HepG2 (cell line): Measurements from ENCODE around the gene GRIK1. TPM values are rescaled to one million over a fixed set of nuclear protein-coding genes. Genes with fewer than 3 reads are reported as not detected.

Source experiments
- ATAC-seq: fragments of 200-7000 bp; cut with Tn5 transposase; 3 replicates; pipeline ENCODE4 v1.9.1; 2020; ENCODE audit warnings: mild to moderate bottlenecking, moderate library complexity
- BruUV-seq: library from RNA; stranded (reverse); fragments of 400-500 nt; replicated peaks from 2 replicates; lab custom pipeline; 2021; lab: Mats Ljungman, UMichigan
- CTCF ChIA-PET: fragments of 300-600 bp; formaldehyde crosslinking; extraction: SDS; loops from one replicate; lab custom pipeline; 2021; ENCODE audit warnings: low total read pairs, inconsistent platforms, low intra/inter-chr PET ratio; lab: Yijun Ruan, JAX
- POLR2A ChIA-PET: fragments of 350-600 bp; sonication (Branson Sonifier 250); formaldehyde crosslinking; loops from one replicate; lab custom pipeline; 2020; ENCODE audit warnings: antibody characterized with exemption, inconsistent platforms; lab: Yijun Ruan, JAX
- DNase-seq: peaks from one replicate; pipeline ENCODE4 v3.0.0-alpha.2; 2015; ENCODE audit warnings: low spot score
- FAIRE-seq: peaks from 3 replicates; lab custom pipeline; 2011; peaks lifted over from hg19 to GRCh38; lab: Jason Lieb, UNC
- H2AFZ ChIP-seq: one replicate; pipeline ENCODE4 v1.6.1; 2011; ENCODE audit warnings: low read length, inconsistent platforms
- H3K27ac ChIP-seq: fragments of 300-600 bp; 3 replicates; pipeline ENCODE4 v1.8.0; 2011; ENCODE audit warnings: mixed run types, mild to moderate bottlenecking, mixed read lengths, low read length, inconsistent platforms; ENCODE audit not compliant: insufficient read depth; ENCODE audit errors: extremely low read length
- H3K27me3 ChIP-seq, 2 experiments: fragments of 200-600 bp in 1 of 2; 2 replicates in 1 of 2; 3 replicates in 1 of 2; pipeline versions ENCODE4 v1.6.0 to v1.8.0; 2011; ENCODE audit warnings: low read length in 2 of 2, mild to moderate bottlenecking in 2 of 2, moderate library complexity in 2 of 2, inconsistent platforms in 1 of 2; ENCODE audit not compliant: insufficient read depth in 2 of 2, control insufficient read depth in 1 of 2
- H3K36me3 ChIP-seq, 2 experiments: fragments of 200-600 bp in 1 of 2; replicated peaks in 1 of 2; 2 replicates in 1 of 2; 3 replicates in 1 of 2; pipeline versions ENCODE4 v1.5.1 to v1.8.0; 2011; ENCODE audit warnings: low read length in 2 of 2, inconsistent platforms in 1 of 2; ENCODE audit not compliant: insufficient read depth in 2 of 2, control insufficient read depth in 1 of 2
- H3K4me1 ChIP-seq: 2 replicates; pipeline ENCODE4 v1.5.1; 2012; ENCODE audit warnings: low read length, inconsistent platforms; ENCODE audit not compliant: insufficient read depth
- H3K4me2 ChIP-seq: 2 replicates; pipeline ENCODE4 v1.6.0; 2011; ENCODE audit warnings: low read depth, low read length, inconsistent platforms
- H3K4me3 ChIP-seq, 3 experiments: fragments of 200-600 bp in 1 of 3; sonication (generic), shearing (Covaris generic) in 1 of 3; replicated peaks in 1 of 3; 2 replicates each; pipeline ENCODE4 v1.5.1; 2011 to 2016; ENCODE audit warnings: low read length in 3 of 3, inconsistent platforms in 2 of 3, low read depth in 2 of 3, mild to moderate bottlenecking in 2 of 3, control low read depth in 1 of 3, mixed read lengths in 1 of 3; ENCODE audit not compliant: insufficient read depth in 1 of 3
- H3K79me2 ChIP-seq: one replicate; pipeline ENCODE4 v1.6.1; 2011; ENCODE audit warnings: low read length, inconsistent platforms; ENCODE audit not compliant: insufficient read depth
- H3K9ac ChIP-seq: 2 replicates; pipeline ENCODE4 v1.6.0; 2011; ENCODE audit warnings: mild to moderate bottlenecking, low read depth, low read length, inconsistent platforms; ENCODE audit not compliant: insufficient read depth
- H3K9me3 ChIP-seq: 2 replicates; pipeline ENCODE4 v1.5.1; 2012; ENCODE audit warnings: mild to moderate bottlenecking, low read length
- H4K20me1 ChIP-seq: 2 replicates; pipeline ENCODE4 v1.6.0; 2011; ENCODE audit warnings: inconsistent platforms, mild to moderate bottlenecking, low read length, moderate library complexity; ENCODE audit not compliant: insufficient read depth
- HNRNPH1 ChIP-seq: fragments of 200-400 bp; formaldehyde crosslinking; optimal IDR thresholded peaks from 2 replicates; pipeline ENCODE3; 2017; ENCODE audit warnings: mild to moderate bottlenecking, low read depth, low read length
- HNRNPUL1 ChIP-seq: fragments of 200-400 bp; formaldehyde crosslinking; IDR thresholded peaks from 2 replicates; pipeline ENCODE4 v1.6.1; 2017; ENCODE audit warnings: low read depth, mild to moderate bottlenecking, low read length, moderate library complexity
- MLLT10 ChIP-seq: sonication (generic); formaldehyde crosslinking; IDR thresholded peaks from 2 replicates; pipeline ENCODE4 v1.4.0; 2020; ENCODE audit warnings: missing genetic modification reagents
- PAX8 ChIP-seq: sonication (generic); formaldehyde crosslinking; IDR thresholded peaks from 2 replicates; pipeline ENCODE4 v1.8.0; 2022; ENCODE audit warnings: mild to moderate bottlenecking, missing genetic modification reagents, borderline replicate concordance
- SETDB1 ChIP-seq: sonication (generic); formaldehyde crosslinking; IDR thresholded peaks from 2 replicates; pipeline ENCODE4 v1.5.1; 2020; ENCODE audit warnings: missing genetic modification reagents, mild to moderate bottlenecking, borderline replicate concordance
- SP4 ChIP-seq: sonication (generic); formaldehyde crosslinking; IDR thresholded peaks from 2 replicates; pipeline ENCODE4 v1.8.1; 2023; ENCODE audit warnings: mild to moderate bottlenecking, missing genetic modification reagents
- ZBTB3 ChIP-seq: sonication (generic); formaldehyde crosslinking; IDR thresholded peaks from 2 replicates; pipeline ENCODE4 v1.4.0; 2020; ENCODE audit warnings: low read depth, mild to moderate bottlenecking, moderate library complexity, missing genetic modification reagents, borderline replicate concordance
- ZMYM4 ChIP-seq: sonication (generic); formaldehyde crosslinking; IDR thresholded peaks from 2 replicates; pipeline ENCODE4 v1.8.1; 2023; ENCODE audit warnings: mild to moderate bottlenecking, missing genetic modification reagents
- ZNF503 ChIP-seq: sonication (generic); formaldehyde crosslinking; IDR thresholded peaks from 2 replicates; pipeline ENCODE4 v1.4.0; 2020; ENCODE audit warnings: missing genetic modification reagents
- ZNF546 ChIP-seq: sonication (generic); formaldehyde crosslinking; conservative IDR thresholded peaks from 2 replicates; pipeline ENCODE4 v1.8.1; 2023; ENCODE audit warnings: mild to moderate bottlenecking, missing genetic modification reagents
- ZNF549 ChIP-seq: sonication (generic); formaldehyde crosslinking; IDR thresholded peaks from 2 replicates; pipeline ENCODE4 v1.5.0; 2020; ENCODE audit warnings: missing genetic modification reagents
- ZNF557 ChIP-seq: sonication (generic); formaldehyde crosslinking; IDR thresholded peaks from 2 replicates; pipeline ENCODE4 v1.4.0; 2020; ENCODE audit warnings: missing genetic modification reagents
- ZXDC ChIP-seq: sonication (generic); formaldehyde crosslinking; IDR thresholded peaks from 2 replicates; pipeline ENCODE4 v1.5.0; 2020; ENCODE audit warnings: mild to moderate bottlenecking, missing genetic modification reagents
- WGBS: methylation state at CpG from one replicate; pipeline ENCODE4 v1.1.6; 2017; ENCODE audit warnings: low lambda C conversion rate; 5-methylcytosine and 5-hydroxymethylcytosine counted together
- in situ Hi-C: cut with HindIII; loops from 2 replicates; pipeline ENCODE4 v1.10.0; 2017; ENCODE audit warnings: low pct_unique_long_range_greater_than_20kb; ENCODE audit not compliant: extremely low pct_ligation_motif_present
- intact Hi-C: fragments of 100-400 bp; cut with micrococcal nuclease; formaldehyde crosslinking; loops from one replicate; pipeline ENCODE4 v1.10.0; 2022; ENCODE audit not compliant: unreplicated experiment
- polyA plus RNA-seq, 8 experiments: library from polyadenylated mRNA; depleted of rRNA in 3 of 8; stranded (reverse) in 7 of 8; unstranded in 1 of 8; fragments of >200 nt; fragmentation: Illumina TruSeq in 4 of 8; extraction: Trizol in 4 of 8; gene quantifications; 2 replicates each; pipeline versions ENCODE4 v1.2.1 to v1.2.3, GENCODE V29; 2011 to 2016; ENCODE audit warnings: low read depth in 4 of 8, missing spikeins in 1 of 8, mixed read lengths in 1 of 8; ENCODE audit not compliant: insufficient read depth in 1 of 8
- total RNA-seq, 5 experiments: library from RNA; depleted of rRNA; stranded (reverse); fragments of >200 nt; fragmentation: Illumina TruSeq; extraction: Trizol; gene quantifications; 2 replicates each; pipeline ENCODE4 v1.2.3, GENCODE V29; 2016; ENCODE audit warnings: low read depth in 1 of 5

Gene GRIK1
- total and polyA plus RNA-seq, 2 of the 13 experiments (the other 11 are each of a cell fraction or from before 2014, with no cell fraction given) = not detected

GRCh38 chr21:29843804-29844203, 96.0 kb downstream of the GRIK1 start:
- Histone ChIP-seq H3K4me1 (no peaks in the 10 kb centered on the region), H3K9me3 (no peaks in the 10 kb centered on the region), H3K9ac (no peak overlapping the region), H3K4me3 (no peak overlapping the region), H4K20me1 (no peaks in the 10 kb centered on the region), H3K27ac (no peak overlapping the region), H2AFZ (no peak overlapping the region), H3K4me2 (no peak overlapping the region), H3K27me3 (no peaks in the 10 kb centered on the region), H3K79me2 (no peaks in the 10 kb centered on the region), H3K36me3 (no peaks in the 10 kb centered on the region)
- ATAC-seq (no peak), DNase-seq (no peak), FAIRE-seq (no peak)
- CTCF ChIA-PET = no interaction called here
- 67% methylated on average over 3 of the region's 3 CpGs for WGBS
- TF ChIP-seq ZNF557 (CRISPR knock-in tag) (no peak), SP4 (CRISPR knock-in tag) (no peak)
- no TSS peak for BruUV-seq
- intact Hi-C loops = loop anchor here (10.0 kb wide), 1 partner anchor 469 kb away; no protein-coding TSS in a partner anchor
- in situ Hi-C loops = loop anchor here (25.0 kb wide), 1 partner anchor 757 kb away; no protein-coding TSS in a partner anchor
- POLR2A ChIA-PET = no interaction called here

GRCh38 chr21:29834617-29835016, 105.2 kb downstream of the GRIK1 start:
- no peak overlapping the region for H2AFZ ChIP-seq
- 3% methylated on average over 2 of the region's 2 CpGs for WGBS
- intact Hi-C loops = no loop called here
- peaks cover 38% of the 10 kb centered on the region for H3K9me3 ChIP-seq
- no peak for ATAC-seq
- no peaks in the 10 kb centered on the region for H3K4me1 ChIP-seq
- DNase-seq = no peak
- FAIRE-seq = no peak
- H3K4me2 ChIP-seq = no peak overlapping the region
- TF ChIP-seq SETDB1 (CRISPR knock-in tag) (no peak), ZNF503 (no peak), ZMYM4 (no peak), HNRNPUL1 (no peak), PAX8 (CRISPR knock-in tag) (no peak), HNRNPH1 (no peak), ZXDC (no peak), ZNF546 (CRISPR knock-in tag) (no peak), ZNF549 (CRISPR knock-in tag) (no peak), MLLT10 (CRISPR knock-in tag) (no peak), ZBTB3 (CRISPR knock-in tag) (no peak)
- ChIA-PET POLR2A (no interaction called here), CTCF (no interaction called here)
- H3K4me3 ChIP-seq = no peak overlapping the region
- no peaks in the 10 kb centered on the region for H4K20me1 ChIP-seq
- no peaks in the 10 kb centered on the region for H3K36me3 ChIP-seq
- H3K27me3 ChIP-seq = no peaks in the 10 kb centered on the region
- H3K79me2 ChIP-seq = no peaks in the 10 kb centered on the region
- no peak overlapping the region for H3K27ac ChIP-seq
- in situ Hi-C loops = loop anchor here (25.0 kb wide), 1 partner anchor 747 kb away; no protein-coding TSS in a partner anchor
- BruUV-seq = no TSS peak
- H3K9ac ChIP-seq = no peak overlapping the region
